Measurements from ENCODE around the gene INSM2. TPM values are rescaled to one million over a fixed set of nuclear protein-coding genes. Genes with fewer than 3 reads are reported as not detected.

The INSM2 gene
- total RNA-seq, 1 donor from 2014 or later, result not detected

DNA sequence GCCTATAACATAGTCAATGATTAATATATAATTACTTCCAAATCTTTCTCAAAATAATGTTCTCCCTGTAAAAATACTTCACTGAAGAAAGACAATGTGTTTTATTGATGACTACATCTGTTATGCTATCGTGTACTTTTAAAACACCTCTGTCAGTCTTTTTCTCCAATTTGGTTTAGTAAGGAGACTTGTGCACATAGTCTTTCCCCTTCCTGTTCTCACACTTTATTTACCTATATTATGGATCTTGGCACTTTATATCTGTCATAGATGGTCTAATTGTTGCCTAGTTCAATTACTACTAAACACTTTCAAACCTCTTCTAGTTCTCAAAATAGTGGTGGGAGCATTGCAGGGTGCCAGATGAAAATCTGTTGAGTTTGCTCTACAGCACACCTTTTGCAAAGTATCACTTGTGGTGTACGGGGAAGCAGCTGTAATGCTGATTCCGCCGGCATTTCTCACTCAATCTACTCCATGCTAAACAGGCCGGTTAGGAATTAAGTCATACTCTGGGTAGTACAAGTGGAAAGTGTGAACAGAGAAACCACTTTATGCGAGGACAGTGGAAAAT lies 1.1 kb upstream of the INSM2 start:
- intact Hi-C loops (cut with micrococcal nuclease), result loop anchor here (5.0 to 10.0 kb wide), 4 partner anchors 96 to 488 kb away; partner anchors contain the start of genes FAM177A1 and RALGAPA1
- Mint-ChIP-seq H3K36me3 (ENCODE audit: low read depth) (peaks cover under 1% of the 10 kb centered on the region), H3K27me3 (peaks cover 45% of the 10 kb centered on the region), H3K27ac (no peak overlapping the region), H3K9me3 (no peaks in the 10 kb centered on the region), H3K4me1 (peaks cover 16% of the 10 kb centered on the region), H3K4me3 (peak overlapping the region; percentile 65)
- no peak for DNase-seq
- POLR2A ChIA-PET, result no interaction called here
- CTCF ChIA-PET, result no interaction called here
- TF ChIP-seq, protein P1, sequence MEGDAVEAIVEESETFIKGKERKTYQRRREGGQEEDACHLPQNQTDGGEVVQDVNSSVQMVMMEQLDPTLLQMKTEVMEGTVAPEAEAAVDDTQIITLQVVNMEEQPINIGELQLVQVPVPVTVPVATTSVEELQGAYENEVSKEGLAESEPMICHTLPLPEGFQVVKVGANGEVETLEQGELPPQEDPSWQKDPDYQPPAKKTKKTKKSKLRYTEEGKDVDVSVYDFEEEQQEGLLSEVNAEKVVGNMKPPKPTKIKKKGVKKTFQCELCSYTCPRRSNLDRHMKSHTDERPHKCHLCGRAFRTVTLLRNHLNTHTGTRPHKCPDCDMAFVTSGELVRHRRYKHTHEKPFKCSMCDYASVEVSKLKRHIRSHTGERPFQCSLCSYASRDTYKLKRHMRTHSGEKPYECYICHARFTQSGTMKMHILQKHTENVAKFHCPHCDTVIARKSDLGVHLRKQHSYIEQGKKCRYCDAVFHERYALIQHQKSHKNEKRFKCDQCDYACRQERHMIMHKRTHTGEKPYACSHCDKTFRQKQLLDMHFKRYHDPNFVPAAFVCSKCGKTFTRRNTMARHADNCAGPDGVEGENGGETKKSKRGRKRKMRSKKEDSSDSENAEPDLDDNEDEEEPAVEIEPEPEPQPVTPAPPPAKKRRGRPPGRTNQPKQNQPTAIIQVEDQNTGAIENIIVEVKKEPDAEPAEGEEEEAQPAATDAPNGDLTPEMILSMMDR (IDR thresholded peaks at IDR 0.05), result no peak
- ATAC-seq (ENCODE audit: low read depth), result no peak

- Mint-ChIP-seq H3K27ac (no peak overlapping the region), H3K27me3 (peaks cover 36% of the 10 kb centered on the region), H3K4me1 (peaks cover 16% of the 10 kb centered on the region), H3K36me3 (ENCODE audit: low read depth) (peaks cover 5% of the 10 kb centered on the region), H3K4me3 (peak overlapping the region; percentile 81), H3K9me3 (no peaks in the 10 kb centered on the region)
- CTCF ChIA-PET, result no interaction called here
- POLR2A ChIA-PET, result interaction anchor here (0.6 kb wide), 1 partner anchor 276 kb away, joined by 3 read pairs; no protein-coding TSS in a partner anchor
- DNase-seq, result peak; percentile 15
- TF ChIP-seq, protein P1 (IDR thresholded peaks at IDR 0.05), result no peak
- intact Hi-C loops (cut with micrococcal nuclease), result loop anchor here (5.0 to 10.0 kb wide), 4 partner anchors 97 to 490 kb away; partner anchors contain the start of genes FAM177A1 and RALGAPA1
- ATAC-seq (ENCODE audit: low read depth), result no peak
These were observed 376 bp downstream of the INSM2 start for GRCh38 chr14:35534208-35534872.

DNA sequence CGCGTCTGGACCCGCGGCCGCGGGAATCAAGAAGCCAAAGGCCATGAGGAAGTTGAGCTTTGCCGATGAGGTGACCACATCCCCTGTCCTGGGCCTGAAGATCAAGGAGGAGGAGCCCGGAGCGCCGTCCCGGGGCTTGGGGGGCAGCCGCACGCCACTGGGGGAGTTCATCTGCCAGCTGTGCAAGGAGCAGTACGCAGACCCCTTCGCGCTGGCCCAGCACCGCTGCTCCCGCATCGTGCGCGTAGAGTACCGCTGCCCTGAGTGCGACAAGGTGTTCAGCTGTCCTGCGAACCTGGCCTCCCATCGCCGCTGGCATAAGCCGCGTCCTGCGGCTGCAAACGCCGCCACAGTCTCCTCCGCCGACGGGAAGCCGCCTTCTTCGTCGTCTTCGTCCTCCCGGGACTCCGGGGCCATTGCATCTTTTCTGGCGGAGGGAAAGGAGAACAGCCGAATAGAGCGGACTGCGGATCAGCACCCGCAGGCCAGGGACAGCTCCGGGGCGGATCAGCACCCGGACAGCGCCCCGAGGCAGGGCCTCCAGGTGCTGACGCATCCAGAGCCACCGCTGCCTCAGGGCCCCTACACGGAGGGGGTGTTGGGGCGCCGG lies 1.0 kb downstream of the INSM2 start:
- peaks cover 10% of the 10 kb centered on the region for H3K36me3 Mint-ChIP-seq (ENCODE audit: low read depth)
- peak overlapping the region; percentile 76 for H3K4me3 Mint-ChIP-seq
- intact Hi-C loops (cut with micrococcal nuclease), result loop anchor here (5.0 to 10.0 kb wide), 4 partner anchors 98 to 490 kb away; partner anchors contain the start of genes FAM177A1 and RALGAPA1
- peaks cover 18% of the 10 kb centered on the region for H3K4me1 Mint-ChIP-seq
- H3K27me3 Mint-ChIP-seq, result peaks cover 31% of the 10 kb centered on the region
- no peaks in the 10 kb centered on the region for H3K9me3 Mint-ChIP-seq
- ChIA-PET POLR2A (interaction anchor here (0.6 kb wide), 1 partner anchor 275 kb away, joined by 3 read pairs; no protein-coding TSS in a partner anchor), CTCF (no interaction called here)
- DNase-seq, result peak; percentile 71
- no peak overlapping the region for H3K27ac Mint-ChIP-seq
- peak; percentile 85 for ATAC-seq (ENCODE audit: low read depth)
- TF ChIP-seq, protein P1 (IDR thresholded peaks at IDR 0.05), result no peak

DNA sequence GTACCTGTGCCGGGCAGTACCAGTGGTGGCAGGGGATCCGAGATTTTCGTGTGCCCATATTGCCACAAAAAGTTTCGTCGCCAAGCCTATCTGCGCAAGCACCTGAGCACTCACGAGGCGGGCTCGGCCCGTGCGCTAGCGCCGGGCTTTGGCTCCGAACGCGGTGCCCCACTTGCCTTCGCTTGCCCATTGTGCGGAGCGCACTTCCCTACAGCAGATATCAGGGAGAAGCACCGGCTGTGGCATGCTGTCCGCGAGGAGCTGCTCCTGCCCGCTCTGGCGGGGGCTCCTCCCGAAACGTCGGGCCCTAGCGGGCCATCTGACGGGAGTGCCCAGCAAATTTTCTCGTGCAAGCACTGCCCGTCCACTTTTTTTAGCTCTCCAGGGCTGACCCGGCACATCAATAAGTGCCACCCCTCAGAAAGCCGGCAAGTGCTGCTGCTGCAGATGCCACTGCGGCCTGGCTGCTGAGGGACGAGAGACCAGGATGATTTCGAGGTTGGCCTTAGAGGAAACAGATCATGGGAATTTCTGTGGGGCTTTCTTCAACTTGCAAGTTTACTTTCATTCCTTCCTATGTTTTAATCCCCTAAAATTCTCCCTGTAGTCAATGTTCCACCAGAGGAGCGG lies 1.6 kb downstream of the INSM2 start:
- CTCF ChIA-PET, result no interaction called here
- H3K27me3 Mint-ChIP-seq, result peaks cover 27% of the 10 kb centered on the region

More for the DNA sequence above, 1.6 kb downstream of the INSM2 start:
- H3K9me3 Mint-ChIP-seq, result no peaks in the 10 kb centered on the region
- H3K4me3 Mint-ChIP-seq, result no peak overlapping the region
- no peak overlapping the region for H3K27ac Mint-ChIP-seq
- TF ChIP-seq, protein P1 (IDR thresholded peaks at IDR 0.05), result no peak
- intact Hi-C loops (cut with micrococcal nuclease), result loop anchor here (10.0 kb wide), 3 partner anchors 149 to 491 kb away; partner anchors contain the start of genes FAM177A1 and RALGAPA1
- ATAC-seq (ENCODE audit: low read depth) (no peak), DNase-seq (no peak)
- POLR2A ChIA-PET, result no interaction called here
- H3K4me1 Mint-ChIP-seq, result peaks cover 19% of the 10 kb centered on the region
- peaks cover 11% of the 10 kb centered on the region for H3K36me3 Mint-ChIP-seq (ENCODE audit: low read depth)

All from activated B cell treated with CpG ODN at 0.5 μM for 24 hours (primary cell).